ENCODE results near the gene CLDN1. TPM values are rescaled to one million over a fixed set of nuclear protein-coding genes. Genes with fewer than 3 reads are reported as not detected.

The CLDN1 gene
- total and polyA plus RNA-seq, 2 donors (not counting 1 experiment from before 2014, with no cell fraction given): 3.0 to 7.1 TPM

DNA sequence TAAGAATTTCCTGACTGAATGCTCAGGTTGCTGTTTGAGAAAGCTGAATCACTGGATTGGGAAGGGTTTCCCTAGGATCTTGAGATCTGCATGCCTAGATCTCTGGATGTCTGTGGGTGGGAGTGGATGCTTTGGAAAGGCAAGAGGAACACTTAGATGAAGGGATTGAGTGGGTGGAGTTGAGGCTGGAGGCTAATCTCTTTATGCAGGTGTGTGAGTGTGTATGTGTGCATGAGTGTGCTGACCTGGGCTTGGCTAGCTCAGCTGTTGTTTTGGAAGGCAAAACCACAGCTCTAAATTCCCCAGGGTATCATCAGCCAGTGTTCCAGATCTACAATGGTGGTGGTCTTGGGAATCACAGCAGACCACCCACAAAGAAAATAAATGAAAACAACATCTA is 60.5 kb downstream of the CLDN1 start:
- peak in 1 of 2 donors; percentile 21 for DNase-seq (ENCODE audit: low read depth in 2 of 2)
- H4K20me1 ChIP-seq (ENCODE audit: control insufficient read depth, extremely low read depth, insufficient read depth, low read length): no peaks in the 10 kb centered on the region
- H3K4me1 ChIP-seq (ENCODE audit: control insufficient read depth, extremely low read depth, insufficient read depth, low read length): no peaks in the 10 kb centered on the region
- H3K36me3 ChIP-seq (ENCODE audit: control insufficient read depth, insufficient read depth, low read length): no peaks in the 10 kb centered on the region
- no peak overlapping the region for H3K9ac ChIP-seq (ENCODE audit: insufficient read depth, low read length)
- TF ChIP-seq EZH2 (IDR thresholded peaks at IDR 0.05; ENCODE audit: low read length, missing control alignments): no peak
- TF ChIP-seq, protein P1, sequence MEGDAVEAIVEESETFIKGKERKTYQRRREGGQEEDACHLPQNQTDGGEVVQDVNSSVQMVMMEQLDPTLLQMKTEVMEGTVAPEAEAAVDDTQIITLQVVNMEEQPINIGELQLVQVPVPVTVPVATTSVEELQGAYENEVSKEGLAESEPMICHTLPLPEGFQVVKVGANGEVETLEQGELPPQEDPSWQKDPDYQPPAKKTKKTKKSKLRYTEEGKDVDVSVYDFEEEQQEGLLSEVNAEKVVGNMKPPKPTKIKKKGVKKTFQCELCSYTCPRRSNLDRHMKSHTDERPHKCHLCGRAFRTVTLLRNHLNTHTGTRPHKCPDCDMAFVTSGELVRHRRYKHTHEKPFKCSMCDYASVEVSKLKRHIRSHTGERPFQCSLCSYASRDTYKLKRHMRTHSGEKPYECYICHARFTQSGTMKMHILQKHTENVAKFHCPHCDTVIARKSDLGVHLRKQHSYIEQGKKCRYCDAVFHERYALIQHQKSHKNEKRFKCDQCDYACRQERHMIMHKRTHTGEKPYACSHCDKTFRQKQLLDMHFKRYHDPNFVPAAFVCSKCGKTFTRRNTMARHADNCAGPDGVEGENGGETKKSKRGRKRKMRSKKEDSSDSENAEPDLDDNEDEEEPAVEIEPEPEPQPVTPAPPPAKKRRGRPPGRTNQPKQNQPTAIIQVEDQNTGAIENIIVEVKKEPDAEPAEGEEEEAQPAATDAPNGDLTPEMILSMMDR (conservative IDR thresholded peaks at IDR 0.05 in 1 of 2, IDR thresholded peaks at IDR 0.05 in 1 of 2; ENCODE audit: low read depth in 1 of 2, low read length in 2 of 2): no peak
- H3K27me3 ChIP-seq (ENCODE audit: control insufficient read depth, insufficient read depth, low read length): no peaks in the 10 kb centered on the region
- H3K79me2 ChIP-seq (ENCODE audit: control insufficient read depth, insufficient read depth, low read length): no peaks in the 10 kb centered on the region
- no peaks in the 10 kb centered on the region for H3K9me3 ChIP-seq (ENCODE audit: control insufficient read depth, insufficient read depth, low read depth, low read length)
- no peak overlapping the region for H3K4me3 ChIP-seq (replicated peaks in 1 of 4; ENCODE audit: control extremely low read depth in 1 of 4, insufficient read depth in 1 of 4, low read depth in 3 of 4, low read length in 4 of 4)
- no peak overlapping the region for H3K4me2 ChIP-seq (ENCODE audit: extremely low read depth, insufficient read depth, low read length)
- no peak overlapping the region for H2AFZ ChIP-seq (ENCODE audit: low read length)
- no peak overlapping the region for H3K27ac ChIP-seq (ENCODE audit: insufficient read depth, low read length)

DNA sequence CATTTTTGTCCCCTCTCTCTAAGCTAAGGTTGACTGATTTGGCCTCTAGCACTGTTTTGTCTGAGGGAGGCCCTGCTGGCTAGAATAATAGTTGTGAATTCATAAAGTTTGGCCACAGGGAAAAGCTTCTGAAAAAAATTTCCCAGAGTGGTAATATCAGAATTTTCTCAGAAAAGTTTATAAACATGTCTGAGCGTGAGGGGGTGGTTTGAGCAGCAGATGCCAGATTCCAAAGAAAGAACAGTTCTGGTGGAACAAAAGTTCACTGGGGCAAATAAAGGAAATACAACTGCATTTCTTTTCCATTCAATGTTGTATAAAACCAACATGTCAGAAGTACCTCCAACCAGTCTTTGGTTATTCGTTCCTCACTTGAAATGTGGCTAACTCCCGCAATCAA is 61.2 kb downstream of the CLDN1 start:
- Histone ChIP-seq H3K27ac (ENCODE audit: insufficient read depth, low read length) (no peak overlapping the region), H3K9ac (ENCODE audit: insufficient read depth, low read length) (no peak overlapping the region), H4K20me1 (ENCODE audit: control insufficient read depth, extremely low read depth, insufficient read depth, low read length) (no peaks in the 10 kb centered on the region), H3K4me3 (replicated peaks in 1 of 4; ENCODE audit: control extremely low read depth in 1 of 4, insufficient read depth in 1 of 4, low read depth in 3 of 4, low read length in 4 of 4) (no peak overlapping the region), H3K27me3 (ENCODE audit: control insufficient read depth, insufficient read depth, low read length) (no peaks in the 10 kb centered on the region), H3K4me2 (ENCODE audit: extremely low read depth, insufficient read depth, low read length) (no peak overlapping the region), H3K79me2 (ENCODE audit: control insufficient read depth, insufficient read depth, low read length) (no peaks in the 10 kb centered on the region), H3K9me3 (ENCODE audit: control insufficient read depth, insufficient read depth, low read depth, low read length) (no peaks in the 10 kb centered on the region), H2AFZ (ENCODE audit: low read length) (no peak overlapping the region), H3K36me3 (ENCODE audit: control insufficient read depth, insufficient read depth, low read length) (no peaks in the 10 kb centered on the region), H3K4me1 (ENCODE audit: control insufficient read depth, extremely low read depth, insufficient read depth, low read length) (no peaks in the 10 kb centered on the region)
- TF ChIP-seq EZH2 (IDR thresholded peaks at IDR 0.05; ENCODE audit: low read length, missing control alignments): no peak
- TF ChIP-seq, protein P1 (conservative IDR thresholded peaks at IDR 0.05 in 1 of 2, IDR thresholded peaks at IDR 0.05 in 1 of 2; ENCODE audit: low read depth in 1 of 2, low read length in 2 of 2): no peak
- DNase-seq (ENCODE audit: low read depth in 2 of 2): peak in 1 of 2 donors; percentile 65

DNA sequence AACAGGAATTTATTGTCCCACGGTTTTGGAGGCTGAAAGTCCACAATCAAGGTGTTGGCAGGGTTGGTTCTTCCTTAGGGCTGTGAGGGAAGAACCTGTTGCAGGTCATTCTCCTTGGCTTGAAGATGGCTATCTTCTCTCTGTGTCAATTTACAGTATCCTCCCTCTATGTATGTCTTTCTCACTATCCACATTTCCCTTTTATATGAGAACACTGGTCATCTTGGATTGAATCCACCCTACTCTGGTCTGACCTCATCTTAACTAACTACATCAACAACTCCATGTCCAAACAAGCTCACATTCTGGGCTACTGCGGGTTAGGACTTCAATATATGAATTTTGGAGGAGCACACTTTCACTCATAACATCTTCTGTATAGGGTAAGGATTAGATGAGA is 61.9 kb downstream of the CLDN1 start:
- no peaks in the 10 kb centered on the region for H4K20me1 ChIP-seq (ENCODE audit: control insufficient read depth, extremely low read depth, insufficient read depth, low read length)
- H3K4me1 ChIP-seq (ENCODE audit: control insufficient read depth, extremely low read depth, insufficient read depth, low read length): no peaks in the 10 kb centered on the region
- H3K36me3 ChIP-seq (ENCODE audit: control insufficient read depth, insufficient read depth, low read length): no peaks in the 10 kb centered on the region
- H3K4me2 ChIP-seq (ENCODE audit: extremely low read depth, insufficient read depth, low read length): no peak overlapping the region
- no peak overlapping the region for H2AFZ ChIP-seq (ENCODE audit: low read length)
- H3K4me3 ChIP-seq (replicated peaks in 1 of 4; ENCODE audit: control extremely low read depth in 1 of 4, insufficient read depth in 1 of 4, low read depth in 3 of 4, low read length in 4 of 4): no peak overlapping the region
- peak in 1 of 2 donors; percentile 34 for DNase-seq (ENCODE audit: low read depth in 2 of 2)
- no peak overlapping the region for H3K9ac ChIP-seq (ENCODE audit: insufficient read depth, low read length)
- TF ChIP-seq EZH2 (IDR thresholded peaks at IDR 0.05; ENCODE audit: low read length, missing control alignments): no peak
- TF ChIP-seq, protein P1 (conservative IDR thresholded peaks at IDR 0.05 in 1 of 2, IDR thresholded peaks at IDR 0.05 in 1 of 2; ENCODE audit: low read depth in 1 of 2, low read length in 2 of 2): no peak
- no peaks in the 10 kb centered on the region for H3K27me3 ChIP-seq (ENCODE audit: control insufficient read depth, insufficient read depth, low read length)
- H3K9me3 ChIP-seq (ENCODE audit: control insufficient read depth, insufficient read depth, low read depth, low read length): no peaks in the 10 kb centered on the region
- no peak overlapping the region for H3K27ac ChIP-seq (ENCODE audit: insufficient read depth, low read length)
- no peaks in the 10 kb centered on the region for H3K79me2 ChIP-seq (ENCODE audit: control insufficient read depth, insufficient read depth, low read length)

Measured in fibroblast of lung (primary cell).